ENCODE data around the gene MRPL52. TPM values are rescaled to one million over a fixed set of nuclear protein-coding genes. Genes with fewer than 3 reads are reported as not detected.

Gene MRPL52
- total RNA-seq, 6 experiments from 2014 or later, result 135 to 195 (median 167) TPM

GRCh38 chr14:22797017-22797917 lies 32.4 kb upstream of the MRPL52 start:
- peaks cover 30% of the 10 kb centered on the region for H3K27me3 Mint-ChIP-seq (ENCODE audit: insufficient read depth)
- no peaks in the 10 kb centered on the region for H3K9me3 Mint-ChIP-seq
- TF ChIP-seq, protein P1, sequence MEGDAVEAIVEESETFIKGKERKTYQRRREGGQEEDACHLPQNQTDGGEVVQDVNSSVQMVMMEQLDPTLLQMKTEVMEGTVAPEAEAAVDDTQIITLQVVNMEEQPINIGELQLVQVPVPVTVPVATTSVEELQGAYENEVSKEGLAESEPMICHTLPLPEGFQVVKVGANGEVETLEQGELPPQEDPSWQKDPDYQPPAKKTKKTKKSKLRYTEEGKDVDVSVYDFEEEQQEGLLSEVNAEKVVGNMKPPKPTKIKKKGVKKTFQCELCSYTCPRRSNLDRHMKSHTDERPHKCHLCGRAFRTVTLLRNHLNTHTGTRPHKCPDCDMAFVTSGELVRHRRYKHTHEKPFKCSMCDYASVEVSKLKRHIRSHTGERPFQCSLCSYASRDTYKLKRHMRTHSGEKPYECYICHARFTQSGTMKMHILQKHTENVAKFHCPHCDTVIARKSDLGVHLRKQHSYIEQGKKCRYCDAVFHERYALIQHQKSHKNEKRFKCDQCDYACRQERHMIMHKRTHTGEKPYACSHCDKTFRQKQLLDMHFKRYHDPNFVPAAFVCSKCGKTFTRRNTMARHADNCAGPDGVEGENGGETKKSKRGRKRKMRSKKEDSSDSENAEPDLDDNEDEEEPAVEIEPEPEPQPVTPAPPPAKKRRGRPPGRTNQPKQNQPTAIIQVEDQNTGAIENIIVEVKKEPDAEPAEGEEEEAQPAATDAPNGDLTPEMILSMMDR (IDR thresholded peaks at IDR 0.05), result no peak
- no peaks in the 10 kb centered on the region for H3K36me3 Mint-ChIP-seq (ENCODE audit: low read depth)
- H3K4me3 Mint-ChIP-seq, result no peak overlapping the region
- H3K4me1 Mint-ChIP-seq (ENCODE audit: low read depth), result peaks cover under 1% of the 10 kb centered on the region
- no peak for DNase-seq
- H3K27ac Mint-ChIP-seq, result no peak overlapping the region

DNA sequence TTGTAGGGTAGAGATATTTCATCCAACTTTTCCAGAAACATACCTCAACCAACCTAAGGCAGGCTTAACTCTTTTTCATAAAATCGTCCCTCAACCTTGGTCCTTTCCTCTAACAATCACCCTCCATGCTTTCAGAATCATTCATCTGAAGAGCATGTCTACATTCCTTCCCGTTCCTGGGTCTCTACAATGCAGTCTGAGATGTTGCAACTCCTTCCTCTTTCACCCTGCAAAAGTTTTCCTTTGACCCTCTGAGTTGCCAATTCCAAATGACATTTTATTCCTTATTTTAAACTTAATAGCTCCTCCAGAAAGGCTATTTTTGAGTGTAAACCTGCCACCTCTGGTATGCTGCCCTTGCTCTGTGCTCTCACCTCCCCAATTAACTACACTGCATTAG lies 31.2 kb upstream of the MRPL52 start:
- no peaks in the 10 kb centered on the region for H3K36me3 Mint-ChIP-seq (ENCODE audit: low read depth)
- H3K4me1 Mint-ChIP-seq (ENCODE audit: low read depth), result no peaks in the 10 kb centered on the region
- no peak overlapping the region for H3K4me3 Mint-ChIP-seq
- DNase-seq, result no peak
- H3K9me3 Mint-ChIP-seq, result no peaks in the 10 kb centered on the region
- TF ChIP-seq, protein P1 (IDR thresholded peaks at IDR 0.05), result no peak
- peaks cover 30% of the 10 kb centered on the region for H3K27me3 Mint-ChIP-seq (ENCODE audit: insufficient read depth)
- no peak overlapping the region for H3K27ac Mint-ChIP-seq

- H3K4me3 Mint-ChIP-seq, result no peak overlapping the region
- DNase-seq, result no peak
Measured at GRCh38 chr14:22800346-22800745, 29.3 kb upstream of the MRPL52 start.

GRCh38 chr14:22801716-22802115 lies 28.0 kb upstream of the MRPL52 start:
- no peaks in the 10 kb centered on the region for H3K9me3 Mint-ChIP-seq
- no peak for DNase-seq
- TF ChIP-seq, protein P1 (IDR thresholded peaks at IDR 0.05), result no peak

More at GRCh38 chr14:22800346-22800745, 29.3 kb upstream of the MRPL52 start:
- Mint-ChIP-seq H3K9me3 (no peaks in the 10 kb centered on the region), H3K4me1 (ENCODE audit: low read depth) (no peaks in the 10 kb centered on the region), H3K27me3 (ENCODE audit: insufficient read depth) (peaks cover 38% of the 10 kb centered on the region), H3K36me3 (ENCODE audit: low read depth) (no peaks in the 10 kb centered on the region), H3K27ac (no peak overlapping the region)
- TF ChIP-seq, protein P1 (IDR thresholded peaks at IDR 0.05), result no peak

GRCh38 chr14:22802860-22803686 lies 26.6 kb upstream of the MRPL52 start:
- H3K4me1 Mint-ChIP-seq (ENCODE audit: low read depth), result no peaks in the 10 kb centered on the region
- H3K27me3 Mint-ChIP-seq (ENCODE audit: insufficient read depth), result peaks cover 25% of the 10 kb centered on the region
- H3K36me3 Mint-ChIP-seq (ENCODE audit: low read depth), result no peaks in the 10 kb centered on the region
- H3K27ac Mint-ChIP-seq, result no peak overlapping the region
- H3K4me3 Mint-ChIP-seq, result no peak overlapping the region
- no peak for DNase-seq
- no peaks in the 10 kb centered on the region for H3K9me3 Mint-ChIP-seq
- TF ChIP-seq, protein P1 (IDR thresholded peaks at IDR 0.05), result no peak

More at GRCh38 chr14:22801716-22802115, 28.0 kb upstream of the MRPL52 start:
- no peaks in the 10 kb centered on the region for H3K4me1 Mint-ChIP-seq (ENCODE audit: low read depth)
- no peak overlapping the region for H3K27ac Mint-ChIP-seq
- peaks cover 30% of the 10 kb centered on the region for H3K27me3 Mint-ChIP-seq (ENCODE audit: insufficient read depth)
- no peak overlapping the region for H3K4me3 Mint-ChIP-seq
- no peaks in the 10 kb centered on the region for H3K36me3 Mint-ChIP-seq (ENCODE audit: low read depth)

All from HFFc6 (cell line).